ENCODE measurements around the gene GPNMB.

The GPNMB gene

DNA sequence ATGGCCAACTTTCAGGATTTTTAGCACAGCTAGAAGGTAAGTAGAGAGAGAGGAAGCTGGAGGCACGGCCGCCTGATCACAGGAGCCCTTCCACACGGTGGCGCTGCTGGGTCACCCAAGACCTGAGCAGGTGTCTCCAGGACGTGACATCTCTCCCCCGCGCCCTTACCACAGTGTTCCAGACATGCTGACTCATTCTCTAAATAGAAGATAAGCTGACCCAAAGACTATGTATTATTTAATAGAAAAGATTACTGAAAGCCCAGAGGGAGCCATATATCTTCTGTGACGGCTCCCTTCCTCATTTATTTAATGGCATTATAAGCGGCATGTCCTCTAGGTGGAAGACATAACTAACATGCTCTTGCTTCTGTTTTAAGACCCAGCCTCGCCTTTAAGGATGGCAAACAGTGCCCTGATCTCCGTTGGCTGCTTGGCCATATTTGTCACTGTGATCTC lies 26.6 kb downstream of the GPNMB start:
- peak; percentile 65 to 90 (median 77) for DNase-seq

DNA sequence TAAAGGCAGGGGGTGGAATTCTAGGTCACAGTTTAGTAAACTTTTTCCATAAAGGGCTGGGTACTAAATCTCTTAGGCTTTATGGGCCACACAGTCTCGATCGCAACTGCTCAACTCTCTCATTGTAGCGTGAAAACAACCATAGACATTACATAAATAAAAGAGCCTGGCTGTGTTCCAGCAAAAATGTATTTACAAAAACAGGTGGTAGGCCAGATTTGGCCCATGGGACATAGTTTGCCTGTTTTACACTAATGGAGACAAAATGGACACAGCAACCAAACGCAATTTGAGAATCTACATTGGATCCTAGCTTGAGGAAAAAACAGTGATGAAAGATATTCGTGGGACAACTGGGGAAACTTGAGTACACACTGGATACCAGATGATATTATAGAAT lies 29.3 kb downstream of the GPNMB start:
- no peak for DNase-seq

DNA sequence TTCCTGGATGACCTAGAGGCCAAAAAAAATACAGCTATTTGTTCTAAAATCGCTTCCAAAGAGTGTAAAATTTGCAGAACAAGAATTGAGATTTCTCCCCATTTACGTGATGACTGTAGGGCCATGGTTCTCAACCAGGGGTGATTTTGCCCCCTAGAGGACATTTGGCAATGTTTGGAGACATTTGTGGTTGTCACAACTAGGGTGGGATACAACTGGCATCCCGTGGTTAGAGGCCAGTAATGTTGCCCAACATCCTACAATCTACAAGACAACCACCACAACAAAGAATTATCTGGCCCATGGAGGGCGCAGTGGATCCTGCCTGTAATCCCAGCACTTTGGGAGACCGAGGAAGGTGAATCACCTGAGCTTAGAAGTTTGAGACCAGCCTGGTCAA lies 29.8 kb downstream of the GPNMB start:
- no peak for DNase-seq

DNA sequence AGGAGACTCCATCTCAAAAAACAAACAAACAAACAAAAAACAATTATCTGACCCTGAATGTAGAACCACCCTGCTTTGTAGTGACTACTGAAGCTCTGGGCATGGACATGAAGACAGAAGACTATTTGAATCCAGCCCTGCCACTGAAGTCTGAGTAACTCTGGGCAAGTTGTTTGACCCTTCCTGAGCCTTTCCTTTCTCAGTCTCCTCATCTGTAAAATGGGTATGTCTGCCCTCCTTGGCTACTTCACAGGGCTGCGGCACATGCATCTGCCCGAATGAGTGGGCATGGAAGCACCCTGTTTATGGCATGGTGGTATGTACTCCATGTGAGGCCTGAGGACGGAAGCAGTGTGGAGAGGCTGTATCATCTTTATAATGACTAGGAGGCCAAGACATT lies 30.4 kb downstream of the GPNMB start:
- DNase-seq, result no peak

DNA sequence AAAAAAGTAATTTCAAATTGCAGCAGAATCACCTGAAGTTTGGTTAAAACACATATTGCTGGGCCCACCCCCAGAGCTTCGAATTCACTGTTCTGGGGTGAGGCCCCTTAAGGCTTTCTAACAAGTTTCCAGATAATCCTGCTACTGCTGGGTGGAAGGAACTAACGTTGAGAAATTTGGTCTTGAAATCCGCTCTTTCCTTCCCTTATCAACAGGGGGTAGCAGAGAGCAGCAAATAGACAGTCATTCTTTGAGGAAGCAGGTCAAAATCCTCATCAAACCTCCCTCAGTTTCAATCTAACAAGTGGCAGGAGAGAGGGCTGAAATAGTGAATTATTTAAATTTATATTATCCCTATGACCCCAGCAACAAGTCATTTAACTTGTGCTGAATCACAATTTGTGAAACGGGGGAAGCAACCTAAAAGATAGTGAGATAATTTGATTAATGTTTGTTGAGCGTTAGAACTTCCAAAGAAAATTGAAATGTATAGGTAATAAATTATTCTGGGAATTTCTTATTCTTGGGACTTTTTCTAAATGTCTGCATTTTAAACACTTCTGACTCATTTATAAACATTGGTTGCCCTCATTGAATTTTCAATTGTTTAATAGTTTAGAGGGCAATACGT lies 30.9 kb downstream of the GPNMB start:
- peak in 2 of 5 donors; percentile 15 to 64 for DNase-seq

DNA sequence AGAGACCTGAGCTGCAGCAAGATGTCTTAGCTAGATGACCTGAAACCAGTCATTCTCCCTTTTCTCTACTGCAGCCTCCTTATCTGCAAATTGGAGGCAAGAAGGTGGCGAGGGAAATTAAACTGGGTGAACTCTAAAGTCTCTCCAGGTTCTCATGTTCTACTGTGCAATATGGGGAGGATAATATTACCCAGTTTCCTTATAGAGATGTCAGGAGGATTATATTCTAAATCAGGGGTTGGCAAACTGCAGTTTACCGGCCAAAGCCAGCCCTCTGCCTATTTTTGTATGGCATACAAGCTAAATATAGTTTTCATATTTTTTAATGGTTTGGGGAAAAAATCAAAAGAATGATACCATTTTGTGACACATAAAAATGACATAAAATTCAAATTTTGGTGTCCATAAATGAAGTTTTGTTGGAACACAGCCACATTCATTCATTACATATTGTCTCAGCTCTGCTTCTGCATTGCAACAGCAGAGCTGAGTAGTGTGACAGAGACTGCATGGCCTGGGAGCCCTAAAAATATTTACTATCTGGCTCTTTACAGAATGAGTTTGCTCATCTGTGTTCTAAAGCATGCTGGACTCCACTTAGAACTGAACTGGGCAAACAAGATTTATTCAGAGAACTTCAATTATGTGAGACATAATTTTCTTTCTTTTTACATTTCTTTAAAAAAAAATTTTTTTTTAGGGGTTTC lies 33.4 kb downstream of the GPNMB start:
- no peak for DNase-seq

DNA sequence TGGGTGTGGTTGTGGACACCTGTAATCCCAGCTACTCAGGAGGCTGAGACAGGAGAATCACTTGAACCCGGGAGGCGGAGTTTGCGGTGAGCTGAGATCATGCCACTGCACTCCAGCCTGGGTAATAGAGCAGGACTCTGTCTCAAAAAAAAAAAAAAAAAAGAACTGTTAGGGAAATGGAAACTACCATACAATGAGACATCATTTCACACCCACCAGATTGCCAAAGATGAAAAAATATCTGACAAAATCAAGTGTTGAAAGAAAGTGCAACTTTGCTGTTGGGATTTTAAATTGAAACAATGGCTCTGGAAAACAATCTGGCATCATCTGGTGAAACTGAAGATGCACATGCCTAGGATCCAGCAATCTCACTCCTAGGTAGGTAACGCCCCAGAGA lies 36.5 kb downstream of the GPNMB start:
- DNase-seq, result no peak

DNA sequence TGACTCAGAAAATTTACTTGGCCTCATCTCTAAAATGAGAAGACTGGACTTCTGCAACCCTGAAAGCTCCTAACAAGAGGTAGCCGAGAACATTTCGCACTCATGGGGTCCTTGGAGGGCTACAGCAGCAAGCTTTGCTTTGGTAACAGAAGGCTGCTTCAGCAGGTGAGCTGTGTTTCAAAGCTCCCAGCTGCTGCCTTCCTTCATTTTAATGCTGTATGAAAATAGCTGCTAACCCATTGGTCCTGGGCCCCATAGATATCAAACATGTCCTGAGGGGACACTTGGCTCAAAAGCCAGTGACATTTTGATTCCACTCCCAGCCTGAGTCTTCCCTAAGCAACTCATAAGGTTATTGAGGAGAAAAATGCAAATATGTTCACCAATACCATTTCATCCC lies 38.3 kb downstream of the GPNMB start:
- DNase-seq, result no peak

DNA sequence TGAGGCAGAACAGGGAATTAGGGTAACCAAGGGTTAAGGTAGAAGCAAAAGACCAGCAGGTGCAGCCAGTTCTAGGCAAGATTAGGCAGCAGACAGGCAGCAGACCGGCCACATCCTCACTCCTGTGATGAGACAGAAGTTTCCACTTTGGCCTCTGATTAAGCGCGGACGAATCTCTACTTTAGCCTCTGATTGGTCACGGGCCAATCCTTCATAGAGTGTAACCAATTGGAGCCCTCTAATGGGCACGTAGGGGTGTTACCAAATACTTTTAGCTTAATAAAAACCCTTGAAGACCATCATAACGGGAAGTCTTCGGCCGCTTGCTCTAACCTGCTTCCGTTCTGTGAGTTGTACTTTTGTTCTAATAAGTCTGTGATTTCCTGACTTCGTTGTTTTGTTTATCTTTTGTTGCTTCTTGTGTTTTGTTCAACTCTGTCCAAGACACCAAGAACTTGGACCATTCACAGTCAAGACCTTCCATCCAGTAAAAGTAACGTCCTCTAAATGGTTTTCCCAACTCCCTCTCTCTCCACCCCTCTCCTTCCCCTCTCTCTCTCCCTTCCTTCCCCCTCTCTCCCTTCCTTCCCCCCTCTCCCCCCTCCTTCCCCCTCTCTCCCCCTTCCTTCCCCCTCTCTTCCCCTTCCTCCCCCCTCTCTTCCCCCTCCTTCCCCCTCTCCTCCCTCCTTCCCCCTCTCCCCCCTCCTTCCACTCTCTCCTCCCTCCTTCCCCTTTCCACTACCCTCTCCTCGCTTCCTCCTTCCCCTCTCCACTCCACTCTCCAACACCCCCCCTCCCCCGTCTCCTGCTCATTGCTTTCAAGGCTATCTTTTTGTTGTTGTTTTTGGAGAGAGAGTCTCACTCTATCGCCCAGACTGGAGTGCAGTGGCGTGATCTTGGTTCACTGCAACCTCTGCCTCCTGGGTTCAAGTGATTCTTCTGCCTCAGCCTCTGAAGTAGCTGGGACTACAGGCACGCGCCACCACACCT lies 39.4 kb downstream of the GPNMB start:
- DNase-seq, result no peak

DNA sequence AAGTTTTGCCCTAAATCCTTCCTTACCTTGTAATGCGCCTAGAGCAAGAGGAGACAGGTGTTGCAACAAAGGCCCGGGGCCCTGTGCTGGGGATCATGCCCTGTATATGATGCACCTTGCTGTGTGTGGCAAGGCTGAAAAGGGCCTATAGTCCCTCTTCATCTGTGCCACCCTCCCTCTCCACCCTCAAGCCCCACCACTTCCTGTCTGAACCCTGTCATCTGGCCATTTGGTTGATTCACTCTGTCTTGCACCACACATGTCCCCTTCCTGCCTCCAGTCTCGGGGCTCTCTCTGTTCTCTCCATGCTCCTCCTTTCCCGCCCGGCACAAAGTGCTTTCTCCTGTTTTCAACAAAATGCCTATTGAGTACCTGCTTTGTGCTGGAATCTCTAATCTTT lies 41.0 kb downstream of the GPNMB start:
- peak in 1 of 5 donors; percentile 38 for DNase-seq

DNA sequence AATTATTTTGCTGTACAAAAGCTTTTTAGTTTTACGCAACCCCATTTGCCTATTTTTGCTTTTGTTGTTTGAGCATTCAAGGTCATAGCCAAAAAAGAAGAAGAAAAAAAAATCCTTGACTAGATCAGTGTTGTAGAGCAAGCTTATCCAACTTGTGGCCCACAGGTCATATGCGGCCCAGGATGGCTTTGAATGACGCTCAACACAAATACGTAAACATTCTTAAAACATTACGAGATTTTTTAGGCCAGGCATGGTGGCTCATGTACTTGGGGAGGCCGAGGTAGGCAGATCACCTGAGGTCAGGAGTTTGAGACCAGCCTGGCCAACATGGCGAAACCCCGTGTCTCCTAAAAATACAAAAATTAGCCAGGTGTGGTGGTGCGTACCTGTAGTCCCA lies 44.4 kb downstream of the GPNMB start:
- DNase-seq, result no peak

DNA sequence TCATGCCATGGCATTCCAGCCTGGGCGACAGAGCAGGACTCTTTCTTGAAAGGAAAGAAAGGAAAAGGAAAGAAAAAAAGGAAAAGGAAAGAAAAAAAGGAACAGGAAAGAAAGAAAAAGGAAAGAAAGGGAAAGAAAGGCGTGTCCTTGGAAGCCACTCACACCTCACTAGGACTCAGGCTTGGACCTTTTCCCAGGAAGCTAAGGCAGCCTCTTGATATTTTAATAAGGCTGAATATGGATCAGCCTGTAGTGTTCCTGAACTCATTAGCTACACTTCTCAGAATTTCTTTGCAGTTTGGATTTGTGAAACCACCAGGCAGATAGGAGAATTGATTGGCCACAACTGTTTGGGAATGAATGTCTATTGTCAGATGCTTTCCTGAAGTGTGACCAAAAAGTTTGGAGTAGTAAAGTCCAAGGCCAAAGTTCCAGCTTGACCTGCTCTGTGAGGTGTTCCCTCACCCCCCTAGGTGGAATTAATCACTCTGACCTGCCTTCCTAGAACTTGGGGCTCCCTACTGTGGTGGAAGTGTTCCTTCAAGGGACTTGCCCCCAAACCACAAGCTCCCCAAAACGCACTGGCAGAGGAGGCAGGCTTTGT lies 45.5 kb downstream of the GPNMB start:
- DNase-seq, result no peak

DNA sequence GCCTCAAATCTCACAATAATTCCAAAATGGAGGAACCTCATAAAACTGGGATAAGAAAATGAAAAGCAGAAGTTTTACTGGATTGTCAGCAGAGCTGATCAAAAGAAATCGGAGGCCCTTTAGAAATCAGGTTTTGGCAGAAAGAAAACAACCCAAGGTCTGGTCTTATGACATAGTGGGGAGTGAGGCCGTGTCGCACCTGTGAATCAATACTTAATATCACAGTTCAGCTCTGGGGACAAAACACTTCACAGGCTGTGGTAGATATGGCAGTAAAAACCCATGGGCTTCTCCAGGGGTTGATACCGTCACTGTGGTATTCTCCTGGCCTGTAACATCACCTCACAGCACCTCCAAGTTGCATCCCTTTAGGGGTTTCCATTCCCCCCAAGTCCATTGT lies 46.0 kb downstream of the GPNMB start:
- DNase-seq, result no peak

DNA sequence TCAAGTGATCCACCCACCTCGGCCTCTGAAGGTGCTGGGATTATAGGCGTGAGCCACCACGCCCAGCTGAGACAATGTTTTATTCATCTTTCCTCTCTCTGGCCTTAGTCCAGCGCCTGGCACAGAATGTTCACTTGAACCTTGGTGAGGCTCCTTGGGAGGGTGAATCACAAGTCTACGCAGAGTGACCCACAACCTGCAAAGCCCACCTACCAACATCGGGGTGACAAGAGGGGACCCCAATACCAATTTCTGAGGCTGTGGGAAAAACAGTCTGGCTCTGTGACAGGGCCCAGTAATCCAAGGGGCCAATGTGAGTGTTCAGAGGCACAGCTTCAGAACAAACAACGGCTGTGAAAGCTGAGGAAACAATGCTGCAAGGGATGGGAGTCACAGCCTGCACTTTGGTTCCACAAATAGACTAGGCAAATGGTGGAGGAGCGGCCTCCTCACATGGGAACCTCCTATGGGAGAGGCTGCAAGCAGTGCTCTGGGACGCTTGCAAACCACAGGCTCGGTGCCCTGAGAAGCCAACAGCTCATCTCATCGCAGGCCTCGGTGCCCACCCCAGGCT lies 47.0 kb downstream of the GPNMB start:
- no peak for DNase-seq

DNA sequence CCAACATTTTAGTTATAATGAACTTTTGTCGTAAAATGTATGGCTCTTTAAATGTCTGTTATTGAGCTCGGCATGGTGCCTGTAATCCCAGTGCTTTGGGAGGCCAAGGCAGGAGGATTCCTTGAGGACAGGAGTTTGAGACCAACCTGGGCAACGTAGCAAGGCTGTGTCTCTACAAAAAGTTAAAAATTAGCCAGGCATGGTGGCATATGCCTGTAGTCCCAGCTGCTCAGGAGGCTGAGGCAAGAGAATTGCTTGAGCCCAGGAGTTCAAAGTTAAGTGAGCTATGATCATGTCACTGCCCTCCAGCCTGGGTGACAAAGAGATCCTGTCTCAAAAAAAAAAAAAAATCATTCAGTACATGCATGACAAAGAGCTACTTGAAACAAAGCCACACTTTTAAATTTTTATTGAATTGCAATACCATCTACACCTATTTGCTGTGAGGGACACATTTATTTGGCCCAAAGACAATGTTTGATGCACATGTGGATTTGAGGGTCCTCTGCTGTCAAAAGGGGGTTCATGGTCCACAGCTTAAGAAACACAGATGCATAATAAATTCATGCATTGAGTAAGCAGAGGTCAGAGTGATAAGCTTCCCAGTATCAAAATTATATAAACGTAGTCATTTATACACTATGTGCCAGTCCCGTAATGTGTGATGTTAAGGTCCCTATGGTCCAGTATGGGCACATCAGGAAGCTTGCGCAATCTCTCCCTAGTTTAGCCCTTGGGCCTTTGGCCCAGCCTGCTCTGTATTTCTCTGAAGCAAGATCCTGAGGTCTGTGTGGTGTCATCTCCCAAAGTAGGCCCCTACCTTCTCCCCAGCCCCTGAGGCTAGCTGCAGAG lies 48.2 kb downstream of the GPNMB start:
- no peak for DNase-seq

DNA sequence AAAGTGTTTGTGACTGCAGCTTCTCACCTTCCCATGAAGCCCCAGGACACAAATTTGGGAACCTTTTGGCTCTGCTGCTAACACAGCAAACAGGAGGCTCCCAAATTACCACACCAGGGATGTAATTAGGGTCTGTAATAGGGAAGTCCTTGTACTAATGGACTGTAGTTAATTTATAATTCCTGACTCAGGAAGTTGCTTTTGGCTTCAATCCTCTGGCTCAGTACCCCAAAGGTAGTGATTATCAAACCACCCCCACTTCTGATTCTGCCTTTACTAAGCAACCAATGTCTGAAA lies 48.8 kb downstream of the GPNMB start:
- DNase-seq, result no peak

DNA sequence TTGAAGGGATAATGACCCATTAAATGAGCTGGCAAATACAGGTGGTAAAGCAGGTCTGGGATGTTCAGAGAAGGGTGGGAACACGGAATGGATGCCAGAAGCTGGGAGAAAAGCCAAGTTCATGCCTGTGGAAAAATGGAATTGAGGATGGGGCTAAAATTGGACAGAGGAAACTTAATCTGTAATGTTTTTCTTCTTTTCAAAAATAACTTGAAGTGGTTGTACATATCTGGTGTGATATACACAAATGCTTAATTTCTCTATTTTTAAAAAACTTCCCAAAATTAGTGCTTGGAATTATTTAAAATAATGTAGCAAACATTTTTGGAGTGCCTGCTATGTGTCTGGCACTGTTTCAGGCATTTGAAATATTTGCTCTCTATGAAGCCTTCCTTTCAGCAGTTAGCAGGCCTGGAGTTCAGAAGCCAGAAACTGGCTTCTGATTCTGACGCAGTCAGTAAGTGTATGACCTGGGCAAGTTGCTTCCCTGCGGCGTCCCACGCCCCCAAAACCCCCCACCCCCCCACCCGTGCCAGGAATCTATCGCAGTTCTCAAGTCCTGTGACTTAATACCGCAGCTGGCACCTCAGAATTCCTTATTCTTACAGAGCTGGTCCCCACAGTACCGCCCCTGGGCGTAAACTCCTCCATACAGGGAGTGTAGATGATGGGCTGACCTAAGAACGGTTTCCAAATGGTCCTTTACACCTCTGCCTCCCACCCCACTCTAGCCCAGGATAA lies 51.7 kb downstream of the GPNMB start:
- no peak for DNase-seq

DNA sequence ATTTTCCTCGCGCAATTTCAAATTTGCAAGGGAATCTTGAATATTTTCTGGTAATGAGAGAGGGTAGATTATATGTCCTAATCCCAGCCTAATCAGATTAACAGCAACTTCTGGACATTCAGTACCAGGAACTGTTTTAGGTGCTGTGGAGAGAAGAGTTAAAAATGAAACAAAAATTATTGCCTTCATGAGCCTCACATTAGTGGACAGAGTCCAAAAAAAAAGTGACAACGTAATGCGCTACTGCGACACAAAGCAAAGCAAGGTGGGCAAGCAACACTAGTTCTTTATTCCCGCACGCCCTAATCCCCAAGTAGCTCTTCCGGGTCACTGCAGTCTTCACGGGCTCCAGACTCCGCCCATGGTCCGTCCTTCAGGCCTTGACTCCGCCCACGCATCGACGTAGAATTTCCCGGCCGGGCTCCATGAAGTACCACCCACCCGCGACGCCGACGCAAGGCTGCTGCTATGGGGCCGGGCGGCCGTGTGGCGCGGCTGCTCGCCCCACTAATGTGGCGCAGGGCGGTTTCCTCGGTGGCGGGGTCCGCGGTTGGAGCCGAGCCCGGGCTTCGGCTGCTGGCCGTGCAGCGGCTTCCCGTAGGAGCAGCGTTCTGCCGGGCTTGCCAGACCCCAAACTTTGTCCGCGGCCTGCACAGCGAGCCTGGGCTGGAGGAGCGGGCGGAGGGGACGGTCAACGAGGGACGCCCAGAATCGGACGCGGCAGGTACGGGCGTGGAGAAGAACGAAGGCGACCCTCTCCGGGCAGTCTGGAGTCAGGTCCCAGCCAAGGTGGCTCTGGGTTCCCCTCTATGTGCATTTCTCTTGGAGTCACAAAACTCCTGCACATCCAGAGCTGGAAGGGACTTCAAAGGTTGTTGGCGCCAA lies 52.6 kb downstream of the GPNMB start, which contains the start of gene MALSU1:
Gene MALSU1, plus strand, starts transcription at position 455 of the 885 bp plus-strand sequence. Its CDS starts 14 bp downstream, at position 469.
- peak; percentile 91 to 97 (median 92) for DNase-seq

DNA sequence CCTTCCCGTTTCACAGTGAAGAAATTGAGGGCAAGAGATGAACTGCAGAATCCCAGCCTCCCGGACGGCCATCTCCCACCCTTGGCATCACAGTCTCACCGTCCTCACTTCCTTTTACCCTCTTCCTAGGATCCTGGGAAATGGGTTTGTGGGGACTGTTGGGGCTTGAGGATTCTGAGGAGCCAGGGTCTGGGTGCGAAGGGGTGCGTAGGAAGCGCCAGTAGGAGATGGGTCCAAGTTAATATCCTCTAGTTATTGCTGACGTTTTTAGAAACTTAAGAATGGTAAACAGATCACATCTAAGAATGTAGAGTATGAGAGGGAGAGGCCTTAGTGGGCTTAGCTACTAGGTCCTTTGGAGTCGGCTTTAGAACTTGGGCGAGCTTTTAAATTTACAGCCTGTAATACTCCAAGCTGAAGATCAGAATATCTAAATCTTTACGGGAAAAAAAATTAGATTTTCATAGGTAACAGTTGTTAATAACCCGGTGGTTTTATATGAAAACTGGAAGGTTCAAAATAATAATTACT lies 53.3 kb downstream of the GPNMB start:
- DNase-seq, result peak in 1 of 5 donors; percentile 2

Data from T-helper 1 cell (primary cell).